HepG2 (cell line): ENCODE measurements around the gene PIEZO1. TPM values are rescaled to one million over a fixed set of nuclear protein-coding genes. Genes with fewer than 3 reads are reported as not detected.
A peak's percentile ranks its signal among the peaks of the same experiment; 100 is the strongest.

Experiments
- BORCS8-MEF2B ChIP-seq: sonication (generic); formaldehyde crosslinking; IDR thresholded peaks from 2 replicates; pipeline ENCODE4 v1.8.0; 2022; ENCODE audit warnings: mild to moderate bottlenecking, missing genetic modification reagents
- CEBPB ChIP-seq: IDR thresholded peaks from 2 replicates; pipeline ENCODE4 v1.6.1; 2011; ENCODE audit warnings: low read depth, low read length, improper control_type of control experiment, borderline replicate concordance
- CHD4 ChIP-seq: fragments of 200-600 bp; sonication (generic); IDR thresholded peaks from 2 replicates; pipeline ENCODE4 v1.7.0; 2017; ENCODE audit warnings: mild to moderate bottlenecking, low read length, borderline replicate concordance
- GFI1 ChIP-seq: sonication (generic); formaldehyde crosslinking; IDR thresholded peaks from 2 replicates; pipeline ENCODE4 v1.5.0; 2020; ENCODE audit warnings: missing genetic modification reagents, mild to moderate bottlenecking, borderline replicate concordance
- JUND ChIP-seq: sonication (generic); formaldehyde crosslinking; IDR thresholded peaks from 2 replicates; pipeline ENCODE4 v1.8.0; 2022; ENCODE audit warnings: mild to moderate bottlenecking, missing genetic modification reagents
- KDM4B ChIP-seq: sonication (generic); formaldehyde crosslinking; IDR thresholded peaks from 2 replicates; pipeline ENCODE4 v1.4.0; 2020; ENCODE audit warnings: missing genetic modification reagents
- KLF16 ChIP-seq, 2 experiments: sonication (generic) in 1 of 2; formaldehyde crosslinking in 1 of 2; IDR thresholded peaks; 2 replicates each; pipeline versions ENCODE4 v1.6.1 to v1.8.0; 2016 to 2023; ENCODE audit warnings: missing genetic modification reagents in 2 of 2, missing compliant biosample characterization in 1 of 2
- NBN ChIP-seq: fragments of 450-650 bp; conservative IDR thresholded peaks from 2 replicates; pipeline ENCODE4 v1.6.1; 2017
- RXRA ChIP-seq: sonication (generic); formaldehyde crosslinking; IDR thresholded peaks from 2 replicates; pipeline ENCODE4 v1.5.1; 2020; ENCODE audit warnings: missing genetic modification reagents
- THYN1 ChIP-seq: sonication (generic); formaldehyde crosslinking; IDR thresholded peaks from 2 replicates; pipeline ENCODE4 v1.8.1; 2023; ENCODE audit warnings: low read depth, mild to moderate bottlenecking, moderate library complexity, missing genetic modification reagents, borderline replicate concordance
- ZC3H13 ChIP-seq: sonication (generic); formaldehyde crosslinking; IDR thresholded peaks from 2 replicates; pipeline ENCODE4 v1.8.1; 2023; ENCODE audit warnings: mild to moderate bottlenecking, missing genetic modification reagents, moderate library complexity
- ZNF441 ChIP-seq: sonication (generic); formaldehyde crosslinking; IDR thresholded peaks from 2 replicates; pipeline ENCODE4 v1.7.0; 2021; ENCODE audit warnings: missing genetic modification reagents, borderline replicate concordance
- ZNF549 ChIP-seq: sonication (generic); formaldehyde crosslinking; IDR thresholded peaks from 2 replicates; pipeline ENCODE4 v1.5.0; 2020; ENCODE audit warnings: missing genetic modification reagents
- ZNF564 ChIP-seq: sonication (generic); formaldehyde crosslinking; IDR thresholded peaks from 2 replicates; pipeline ENCODE4 v1.8.1; 2023; ENCODE audit warnings: mild to moderate bottlenecking, missing genetic modification reagents
- ZNF780A ChIP-seq: sonication (generic); formaldehyde crosslinking; IDR thresholded peaks from 2 replicates; pipeline ENCODE4 v1.8.0; 2022; ENCODE audit warnings: mild to moderate bottlenecking, missing genetic modification reagents, moderate library complexity
- polyA plus RNA-seq, 8 experiments: library from polyadenylated mRNA; depleted of rRNA in 3 of 8; stranded (reverse) in 7 of 8; unstranded in 1 of 8; fragments of >200 nt; fragmentation: Illumina TruSeq in 4 of 8; extraction: Trizol in 4 of 8; gene quantifications; 2 replicates each; pipeline versions ENCODE4 v1.2.1 to v1.2.3, GENCODE V29; 2011 to 2016; ENCODE audit warnings: low read depth in 4 of 8, missing spikeins in 1 of 8, mixed read lengths in 1 of 8; ENCODE audit not compliant: insufficient read depth in 1 of 8
- total RNA-seq, 5 experiments: library from RNA; depleted of rRNA; stranded (reverse); fragments of >200 nt; fragmentation: Illumina TruSeq; extraction: Trizol; gene quantifications; 2 replicates each; pipeline ENCODE4 v1.2.3, GENCODE V29; 2016; ENCODE audit warnings: low read depth in 1 of 5
- TF ChIP-seq, protein P1 (sequence below): sonication (generic); formaldehyde crosslinking; IDR thresholded peaks from 2 replicates; pipeline ENCODE4 v1.4.0; 2020; ENCODE audit warnings: mild to moderate bottlenecking, low read depth, missing genetic modification reagents
- TF ChIP-seq, protein P2 (sequence below): sonication (generic); formaldehyde crosslinking; IDR thresholded peaks from 2 replicates; pipeline ENCODE4 v1.4.0; 2020; ENCODE audit warnings: missing genetic modification reagents, borderline replicate concordance
- TF ChIP-seq, protein P3 (sequence below): sonication (generic); formaldehyde crosslinking; IDR thresholded peaks from 2 replicates; pipeline ENCODE4 v1.5.0; 2020; ENCODE audit warnings: mild to moderate bottlenecking, missing genetic modification reagents
- TF ChIP-seq, protein P4 (sequence below): fragments of 450-650 bp; IDR thresholded peaks from 2 replicates; pipeline ENCODE4 v1.6.1; 2017

PIEZO1 gene
- total and polyA plus RNA-seq, 2 of the 13 experiments (the other 11 are each of a cell fraction or from before 2014, with no cell fraction given) = 67.9 to 85.0 TPM

DNA sequence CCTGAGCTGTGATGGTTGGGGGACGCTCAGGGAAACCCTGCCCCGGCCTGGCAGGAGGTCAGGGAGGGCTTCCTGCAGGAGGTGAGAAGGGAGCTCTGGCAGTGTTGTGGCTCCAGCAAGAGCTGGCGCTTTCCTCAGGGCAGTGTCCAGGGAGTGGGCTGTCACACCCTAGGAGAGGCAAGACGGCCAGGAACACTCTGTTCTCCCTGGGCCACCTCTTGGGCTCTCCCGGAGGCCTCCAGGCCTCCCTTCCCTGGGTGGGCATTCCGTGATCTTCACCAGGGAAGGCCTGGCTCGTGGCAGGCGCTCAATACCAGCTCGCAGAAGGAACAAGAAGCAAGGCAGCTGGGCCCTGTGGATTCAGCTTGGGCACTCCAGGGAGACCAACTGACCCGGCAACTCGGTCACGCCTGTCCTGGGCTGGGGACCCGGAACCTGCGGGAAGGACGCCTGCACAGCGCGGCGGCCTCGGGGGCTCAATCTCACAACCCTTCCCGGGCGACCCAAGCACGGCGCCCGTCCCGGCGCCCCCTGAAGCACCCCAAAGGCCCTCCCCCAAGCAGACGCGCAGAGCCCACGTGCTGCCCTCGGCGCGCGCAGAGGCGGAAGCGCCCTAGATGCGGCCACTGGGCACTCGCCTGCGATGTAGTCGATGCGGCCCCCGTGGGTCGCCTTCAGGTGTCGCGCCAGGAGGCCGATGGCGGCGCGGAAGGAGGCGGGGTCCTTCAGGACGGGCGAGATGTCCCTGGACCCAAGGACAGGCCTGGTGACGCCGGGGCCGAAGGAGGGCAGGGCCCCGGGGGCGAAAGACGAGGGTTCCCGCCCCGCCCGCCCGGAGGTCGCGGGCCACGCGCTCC, 26.1 kb upstream of the PIEZO1 start (continued):
- TF ChIP-seq, protein P1, sequence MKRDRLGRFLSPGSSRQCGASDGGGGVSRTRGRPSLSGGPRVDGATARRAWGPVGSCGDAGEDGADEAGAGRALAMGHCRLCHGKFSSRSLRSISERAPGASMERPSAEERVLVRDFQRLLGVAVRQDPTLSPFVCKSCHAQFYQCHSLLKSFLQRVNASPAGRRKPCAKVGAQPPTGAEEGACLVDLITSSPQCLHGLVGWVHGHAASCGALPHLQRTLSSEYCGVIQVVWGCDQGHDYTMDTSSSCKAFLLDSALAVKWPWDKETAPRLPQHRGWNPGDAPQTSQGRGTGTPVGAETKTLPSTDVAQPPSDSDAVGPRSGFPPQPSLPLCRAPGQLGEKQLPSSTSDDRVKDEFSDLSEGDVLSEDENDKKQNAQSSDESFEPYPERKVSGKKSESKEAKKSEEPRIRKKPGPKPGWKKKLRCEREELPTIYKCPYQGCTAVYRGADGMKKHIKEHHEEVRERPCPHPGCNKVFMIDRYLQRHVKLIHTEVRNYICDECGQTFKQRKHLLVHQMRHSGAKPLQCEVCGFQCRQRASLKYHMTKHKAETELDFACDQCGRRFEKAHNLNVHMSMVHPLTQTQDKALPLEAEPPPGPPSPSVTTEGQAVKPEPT = 0 out of 2 replicates have a peak, but pooled peaks have one; percentile 10
- TF ChIP-seq, protein P2, sequence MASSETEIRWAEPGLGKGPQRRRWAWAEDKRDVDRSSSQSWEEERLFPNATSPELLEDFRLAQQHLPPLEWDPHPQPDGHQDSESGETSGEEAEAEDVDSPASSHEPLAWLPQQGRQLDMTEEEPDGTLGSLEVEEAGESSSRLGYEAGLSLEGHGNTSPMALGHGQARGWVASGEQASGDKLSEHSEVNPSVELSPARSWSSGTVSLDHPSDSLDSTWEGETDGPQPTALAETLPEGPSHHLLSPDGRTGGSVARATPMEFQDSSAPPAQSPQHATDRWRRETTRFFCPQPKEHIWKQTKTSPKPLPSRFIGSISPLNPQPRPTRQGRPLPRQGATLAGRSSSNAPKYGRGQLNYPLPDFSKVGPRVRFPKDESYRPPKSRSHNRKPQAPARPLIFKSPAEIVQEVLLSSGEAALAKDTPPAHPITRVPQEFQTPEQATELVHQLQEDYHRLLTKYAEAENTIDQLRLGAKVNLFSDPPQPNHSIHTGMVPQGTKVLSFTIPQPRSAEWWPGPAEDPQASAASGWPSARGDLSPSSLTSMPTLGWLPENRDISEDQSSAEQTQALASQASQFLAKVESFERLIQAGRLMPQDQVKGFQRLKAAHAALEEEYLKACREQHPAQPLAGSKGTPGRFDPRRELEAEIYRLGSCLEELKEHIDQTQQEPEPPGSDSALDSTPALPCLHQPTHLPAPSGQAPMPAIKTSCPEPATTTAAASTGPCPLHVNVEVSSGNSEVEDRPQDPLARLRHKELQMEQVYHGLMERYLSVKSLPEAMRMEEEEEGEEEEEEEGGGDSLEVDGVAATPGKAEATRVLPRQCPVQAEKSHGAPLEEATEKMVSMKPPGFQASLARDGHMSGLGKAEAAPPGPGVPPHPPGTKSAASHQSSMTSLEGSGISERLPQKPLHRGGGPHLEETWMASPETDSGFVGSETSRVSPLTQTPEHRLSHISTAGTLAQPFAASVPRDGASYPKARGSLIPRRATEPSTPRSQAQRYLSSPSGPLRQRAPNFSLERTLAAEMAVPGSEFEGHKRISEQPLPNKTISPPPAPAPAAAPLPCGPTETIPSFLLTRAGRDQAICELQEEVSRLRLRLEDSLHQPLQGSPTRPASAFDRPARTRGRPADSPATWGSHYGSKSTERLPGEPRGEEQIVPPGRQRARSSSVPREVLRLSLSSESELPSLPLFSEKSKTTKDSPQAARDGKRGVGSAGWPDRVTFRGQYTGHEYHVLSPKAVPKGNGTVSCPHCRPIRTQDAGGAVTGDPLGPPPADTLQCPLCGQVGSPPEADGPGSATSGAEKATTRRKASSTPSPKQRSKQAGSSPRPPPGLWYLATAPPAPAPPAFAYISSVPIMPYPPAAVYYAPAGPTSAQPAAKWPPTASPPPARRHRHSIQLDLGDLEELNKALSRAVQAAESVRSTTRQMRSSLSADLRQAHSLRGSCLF = peak; percentile 70; the same call in 1 of the 2 replicates
- TF ChIP-seq JUND (CRISPR knock-in tag) (no peak), ZNF780A (CRISPR knock-in tag) (no peak), KLF16 (CRISPR knock-in tag; IDR thresholded peaks at IDR 0.05) (peak in 1 of 2 experiments; percentile 55; a peak in 1 of 4 replicates), KDM4B (CRISPR knock-in tag) (no peak), RXRA (CRISPR knock-in tag) (peak; percentile 54; the same call in 1 of the 2 replicates), CHD4 (no peak), ZNF441 (no peak), GFI1 (CRISPR knock-in tag) (peak; percentile 86; the same call in 1 of the 2 replicates), THYN1 (0 out of 2 replicates have a peak, but pooled peaks have one; percentile 21), ZC3H13 (CRISPR knock-in tag) (peak; percentile 51; the same call in 1 of the 2 replicates), ZNF549 (CRISPR knock-in tag) (no peak; the same call in 1 of the 2 replicates), CEBPB (no peak), NBN (no peak), BORCS8-MEF2B (CRISPR knock-in tag) (peak; percentile 95), ZNF564 (peak; percentile 94)
- TF ChIP-seq, protein P3, sequence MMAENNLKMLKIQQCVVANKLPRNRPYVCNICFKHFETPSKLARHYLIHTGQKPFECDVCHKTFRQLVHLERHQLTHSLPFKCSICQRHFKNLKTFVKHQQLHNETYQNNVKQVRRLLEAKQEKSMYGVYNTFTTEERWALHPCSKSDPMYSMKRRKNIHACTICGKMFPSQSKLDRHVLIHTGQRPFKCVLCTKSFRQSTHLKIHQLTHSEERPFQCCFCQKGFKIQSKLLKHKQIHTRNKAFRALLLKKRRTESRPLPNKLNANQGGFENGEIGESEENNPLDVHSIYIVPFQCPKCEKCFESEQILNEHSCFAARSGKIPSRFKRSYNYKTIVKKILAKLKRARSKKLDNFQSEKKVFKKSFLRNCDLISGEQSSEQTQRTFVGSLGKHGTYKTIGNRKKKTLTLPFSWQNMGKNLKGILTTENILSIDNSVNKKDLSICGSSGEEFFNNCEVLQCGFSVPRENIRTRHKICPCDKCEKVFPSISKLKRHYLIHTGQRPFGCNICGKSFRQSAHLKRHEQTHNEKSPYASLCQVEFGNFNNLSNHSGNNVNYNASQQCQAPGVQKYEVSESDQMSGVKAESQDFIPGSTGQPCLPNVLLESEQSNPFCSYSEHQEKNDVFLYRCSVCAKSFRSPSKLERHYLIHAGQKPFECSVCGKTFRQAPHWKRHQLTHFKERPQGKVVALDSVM (CRISPR knock-in tag) = peak; percentile 8; the same call in 1 of the 2 replicates
- TF ChIP-seq, protein P4, sequence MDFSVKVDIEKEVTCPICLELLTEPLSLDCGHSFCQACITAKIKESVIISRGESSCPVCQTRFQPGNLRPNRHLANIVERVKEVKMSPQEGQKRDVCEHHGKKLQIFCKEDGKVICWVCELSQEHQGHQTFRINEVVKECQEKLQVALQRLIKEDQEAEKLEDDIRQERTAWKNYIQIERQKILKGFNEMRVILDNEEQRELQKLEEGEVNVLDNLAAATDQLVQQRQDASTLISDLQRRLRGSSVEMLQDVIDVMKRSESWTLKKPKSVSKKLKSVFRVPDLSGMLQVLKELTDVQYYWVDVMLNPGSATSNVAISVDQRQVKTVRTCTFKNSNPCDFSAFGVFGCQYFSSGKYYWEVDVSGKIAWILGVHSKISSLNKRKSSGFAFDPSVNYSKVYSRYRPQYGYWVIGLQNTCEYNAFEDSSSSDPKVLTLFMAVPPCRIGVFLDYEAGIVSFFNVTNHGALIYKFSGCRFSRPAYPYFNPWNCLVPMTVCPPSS = no peak
